GM23248 (cell line): ENCODE results near the gene XKRX.

ENCODE experiments used
- EZH2 ChIP-seq: fragments of 200-600 bp; sonication (generic); IDR thresholded peaks from 2 replicates; pipeline ENCODE4 v1.6.1; 2018; ENCODE audit warnings: antibody characterized with exemption, mild to moderate bottlenecking; ENCODE audit not compliant: insufficient read depth, poor library complexity, severe bottlenecking
- EZH2phosphoT487 ChIP-seq: fragments of 200-600 bp; sonication (generic); IDR thresholded peaks from 2 replicates; pipeline ENCODE4 v1.6.1; 2018; ENCODE audit warnings: antibody characterized with exemption, moderate library complexity, mild to moderate bottlenecking, low read depth; ENCODE audit not compliant: insufficient read depth

- no peak for TF ChIP-seq EZH2phosphoT487
- TF ChIP-seq EZH2, result no peak
These were observed 2.7 kb upstream of the XKRX start for GRCh38 chrX:100931218-100931924.
